Epithelial cell of proximal tubule (primary cell): ENCODE data around the gene ITPKB. TPM values are rescaled to one million over a fixed set of nuclear protein-coding genes. Genes with fewer than 3 reads are reported as not detected.

Experiments
- DNase-seq: peaks from one replicate; pipeline ENCODE4 v3.0.0-alpha.2; 2011; ENCODE audit warnings: low read depth
- H3K4me3 ChIP-seq: 2 replicates; pipeline ENCODE4 v1.5.1; 2011; ENCODE audit warnings: low read depth, mild to moderate bottlenecking, low read length
- CTCF ChIP-seq: conservative IDR thresholded peaks from 2 replicates; pipeline ENCODE4 v1.5.1; 2012; ENCODE audit warnings: low read depth, mild to moderate bottlenecking, low read length
- total RNA-seq: library from RNA; depleted of rRNA; stranded (reverse); fragments of >200 nt; gene quantifications from 2 replicates; pipeline ENCODE4 v1.2.3, GENCODE V29; 2015

The ITPKB gene
- total RNA-seq, 1 donor from 2014 or later = 5.1 TPM

GRCh38 chr1:226743259-226743658 lies 4.2 kb upstream of the ITPKB start:
- DNase-seq = no peak
- no peak for TF ChIP-seq CTCF
- H3K4me3 ChIP-seq = no peak overlapping the region

- DNase-seq = no peak
- no peak for TF ChIP-seq CTCF
- no peak overlapping the region for H3K4me3 ChIP-seq
Observed at GRCh38 chr1:226741009-226741408, 1.9 kb upstream of the ITPKB start.

GRCh38 chr1:226739696-226740065 lies 599 bp upstream of the ITPKB start:
- TF ChIP-seq CTCF = no peak
- DNase-seq = no peak
- peak overlapping the region; percentile 66 for H3K4me3 ChIP-seq

- peak overlapping the region; percentile 66 for H3K4me3 ChIP-seq
- TF ChIP-seq CTCF = no peak
- no peak for DNase-seq
Observed at GRCh38 chr1:226738421-226738994, 574 bp downstream of the ITPKB start.

GRCh38 chr1:226737819-226738420 lies 1.2 kb downstream of the ITPKB start:
- no peak for DNase-seq
- no peak for TF ChIP-seq CTCF
- H3K4me3 ChIP-seq = peak overlapping the region; percentile 66

- peak overlapping the region; percentile 66 for H3K4me3 ChIP-seq
- no peak for DNase-seq
- no peak for TF ChIP-seq CTCF
Observed at GRCh38 chr1:226736908-226737818, 1.9 kb downstream of the ITPKB start.
